Motor neuron (in vitro differentiated cells): ENCODE results near the gene PTN. TPM values are rescaled to one million over a fixed set of nuclear protein-coding genes. Genes with fewer than 3 reads are reported as not detected.
"Not testable (repeated sequence)": the region's sequence is repeated elsewhere in the genome, so short reads cannot be mapped to it uniquely, and the experiment has no call there.

Experiments
- ATAC-seq, 8 experiments: fragments of 200-7000 bp; cut with Tn5 transposase; replicated peaks in 6 of 8; 2 replicates each; pipeline ENCODE4 v1.8.0; 2021; ENCODE audit warnings: mild to moderate bottlenecking in 8 of 8, moderate library complexity in 8 of 8
- H3K27ac ChIP-seq, 2 donors: fragments of 250-450 bp; sonication (Bioruptor Pico); 2 replicates each; pipeline ENCODE4 v1.9.0; 2021; ENCODE audit warnings: antibody characterized with exemption in 2 of 2, mild to moderate bottlenecking in 2 of 2, moderate library complexity in 1 of 2
- H3K4me1 ChIP-seq, 2 donors: fragments of 250-450 bp; sonication (Bioruptor Pico); replicated peaks in 1 of 2; 2 replicates each; pipeline ENCODE4 v1.6.1; 2021; ENCODE audit warnings: antibody characterized with exemption in 2 of 2, mild to moderate bottlenecking in 2 of 2, moderate library complexity in 1 of 2
- H3K4me3 ChIP-seq, 5 donors: fragments of 250-450 bp; sonication (Bioruptor Pico); 2 replicates each; pipeline ENCODE4 v1.9.0; 2021; ENCODE audit warnings: antibody characterized with exemption in 5 of 5, mild to moderate bottlenecking in 5 of 5, moderate library complexity in 4 of 5
- WGBS, 10 experiments: fragments of 450-650 bp; shearing (Covaris generic); methylation state at CpG; one replicate each; pipeline ENCODE4 v1.0.0; 2022; 5-methylcytosine and 5-hydroxymethylcytosine counted together
- in situ Hi-C, 9 experiments: fragments of 400-800 bp; cut with MboI; loops; one replicate each; pipeline ENCODE4 v1.15.0; 2021; ENCODE audit warnings: low sequenced_read_pairs in 9 of 9, low pct_unique_long_range_greater_than_20kb in 2 of 9; ENCODE audit not compliant: unreplicated experiment in 9 of 9
- total RNA-seq, 8 experiments: library from RNA; unstranded; fragments of 300-600 nt; gene quantifications; 2 replicates each; pipeline versions ENCODE4 v1.2.3 to v1.2.4, GENCODE V29; 2022

Gene PTN
- total RNA-seq, 8 experiments from 2014 or later, result 1.5 to 775 (median 20.4) TPM; not detected in 2

DNA sequence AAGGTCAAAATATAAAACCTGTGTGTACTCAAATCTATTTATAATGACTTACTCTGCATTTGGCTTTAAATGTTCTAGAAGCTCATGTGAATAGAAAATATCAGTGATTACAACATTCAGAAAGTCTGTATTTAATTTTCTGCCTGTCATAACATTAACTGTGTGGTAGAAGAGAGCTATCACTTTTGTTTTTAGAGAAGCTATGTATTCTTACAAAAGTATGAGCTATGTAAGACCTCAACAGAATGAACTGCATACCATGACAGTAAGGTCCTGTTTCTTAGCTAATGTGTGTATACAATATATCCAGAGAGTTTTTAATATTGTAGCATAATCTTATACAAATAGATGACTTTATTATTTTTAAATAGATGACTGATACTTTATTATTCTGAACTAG is 61.5 kb downstream of the PTN start:
- Histone ChIP-seq H3K4me3 (no peak overlapping the region), H3K4me1 (no peaks in the 10 kb centered on the region), H3K27ac (no peak overlapping the region)
- in situ Hi-C loops, result loop anchor here in 1 of 9 experiments (25.0 kb wide), 2 partner anchors 180 to 305 kb away; no protein-coding TSS in a partner anchor
- ATAC-seq, result no peak

DNA sequence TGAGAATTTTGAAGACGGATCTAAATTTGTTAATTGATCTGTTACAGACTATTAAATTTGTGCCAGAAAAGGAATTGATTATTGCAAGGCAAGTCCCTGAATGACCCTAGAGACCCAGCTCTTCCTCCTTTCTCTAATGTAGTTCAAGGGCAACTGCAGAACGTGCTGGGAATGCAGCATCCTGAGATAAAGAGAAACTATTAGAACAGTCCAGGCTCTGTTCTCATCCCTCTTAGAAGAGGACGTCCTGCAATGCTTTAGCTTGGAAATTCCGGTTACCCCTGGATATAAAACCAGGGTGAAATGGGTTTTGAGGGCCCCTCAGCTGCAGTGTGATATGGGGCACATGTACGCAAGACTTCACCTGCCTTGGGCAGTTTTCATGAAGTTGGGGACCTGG is 67.3 kb downstream of the PTN start:
- ATAC-seq, result no peak
- Histone ChIP-seq H3K4me3 (no peak overlapping the region), H3K4me1 (no peaks in the 10 kb centered on the region), H3K27ac (no peak overlapping the region)
- 30 to 87% (median 63%) methylated on average over 1 to 5 of the region's 5 CpGs; no CpG with 5 or more reads in 3 of the 10 experiments for WGBS, 10 experiments
- in situ Hi-C loops, result loop anchor here in 1 of 9 experiments (25.0 kb wide), 2 partner anchors 186 to 311 kb away; no protein-coding TSS in a partner anchor

DNA sequence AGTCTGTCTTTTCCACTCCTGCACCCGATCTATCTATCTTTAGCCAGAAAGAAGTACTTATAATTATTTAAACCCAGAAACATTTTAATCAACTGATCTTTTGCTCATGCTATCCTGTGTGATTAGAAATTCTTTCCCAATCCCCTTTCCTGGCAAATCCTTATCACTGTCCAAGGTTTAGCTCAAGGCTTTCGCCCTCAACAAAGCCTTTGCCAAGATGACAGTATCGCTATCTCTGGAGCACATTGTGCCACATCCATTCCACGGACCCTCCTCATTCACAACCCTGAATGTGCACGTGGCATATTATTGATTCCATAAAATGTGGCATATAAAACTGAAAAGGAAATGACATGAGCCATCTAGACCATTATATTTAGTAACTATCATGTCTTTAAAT is 71.3 kb downstream of the PTN start:
- ATAC-seq, result no peak

DNA sequence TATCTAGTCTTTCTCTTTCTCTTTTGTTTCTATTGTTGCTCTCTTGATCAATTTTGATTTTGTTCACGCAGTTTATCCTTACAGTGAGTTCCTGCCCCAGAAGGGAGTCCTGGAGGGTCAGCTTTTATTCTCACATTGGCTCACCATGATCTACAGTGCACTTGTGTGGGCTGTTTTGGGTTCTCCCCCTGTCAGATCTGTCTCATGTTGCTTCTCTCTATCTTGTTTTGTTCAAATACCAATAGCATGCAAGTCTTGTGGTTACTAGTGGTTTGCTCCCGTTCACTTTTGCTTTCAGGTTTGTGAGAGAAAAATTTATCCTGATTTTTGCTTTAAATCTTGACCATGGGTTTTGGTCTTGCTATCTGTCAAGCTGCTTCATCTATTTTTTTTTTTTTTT is 74.3 kb downstream of the PTN start:
- in situ Hi-C loops, result no loop called here
- 0 to 100% (median 91%) methylated on average over 1 to 2 of the region's 2 CpGs; no CpG with 5 or more reads in 1 of the 10 experiments for WGBS, 10 experiments
- ATAC-seq, result no peak

More for the DNA sequence above, 71.3 kb downstream of the PTN start:
- no peak overlapping the region for H3K4me3 ChIP-seq
- H3K4me1 ChIP-seq, result no peaks in the 10 kb centered on the region
- 32 to 97% (median 90%) methylated on average over 4 to 5 of the region's 5 CpGs; no CpG with 5 or more reads in 2 of the 10 experiments for WGBS, 10 experiments
- no peak overlapping the region for H3K27ac ChIP-seq
- in situ Hi-C loops, result no loop called here

DNA sequence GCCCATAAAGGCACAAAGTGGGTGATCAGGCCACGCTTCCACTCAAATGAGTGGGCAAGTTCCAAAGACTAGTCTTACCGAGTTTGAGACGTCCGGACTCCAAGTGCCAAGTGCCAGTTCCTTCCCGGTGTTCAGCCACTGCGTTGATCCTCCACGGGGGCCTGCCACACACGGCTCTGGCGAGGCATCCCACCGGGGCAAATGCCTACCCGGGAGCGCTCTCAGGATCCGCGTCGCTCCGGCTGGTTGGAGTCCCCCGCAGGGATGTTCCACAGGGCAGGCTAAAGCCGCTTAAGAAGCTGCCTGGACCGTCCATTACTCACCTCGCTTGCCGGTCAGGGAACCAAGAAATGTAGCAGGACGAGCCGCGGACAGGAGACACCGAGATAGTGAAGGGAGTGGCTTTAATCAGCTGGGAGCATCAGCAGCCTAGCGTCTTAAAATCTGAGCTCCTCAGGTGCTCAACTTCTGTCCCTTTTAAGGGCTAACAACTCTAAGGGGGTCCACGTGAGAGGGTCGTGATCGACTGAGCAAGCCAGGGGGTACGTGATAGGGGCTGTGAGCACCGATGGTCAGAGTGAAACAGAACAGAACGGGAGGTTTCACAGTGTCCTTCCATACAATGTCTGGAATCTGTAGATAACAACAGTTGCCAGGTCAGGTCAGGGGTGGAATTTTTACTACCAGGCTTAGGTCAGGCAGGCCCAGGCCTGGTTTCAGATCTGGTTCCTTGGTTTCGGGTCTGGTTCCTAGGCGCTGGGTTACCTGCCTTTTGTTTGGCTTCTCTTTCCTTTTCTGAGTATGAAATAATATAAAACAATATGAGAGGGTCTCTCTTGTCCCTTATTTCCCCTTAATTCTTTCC is 75.3 kb downstream of the PTN start:
- H3K27ac ChIP-seq, in situ Hi-C loops, ATAC-seq, H3K4me1 ChIP-seq, H3K4me3 ChIP-seq: not testable (repeated sequence)
- WGBS, 10 experiments, result 80 to 100% (median 89%) methylated on average over 2 to 13 of the region's 34 CpGs

More for the DNA sequence above, 74.3 kb downstream of the PTN start:
- no peak overlapping the region for H3K27ac ChIP-seq
- no peak overlapping the region for H3K4me3 ChIP-seq
- no peaks in the 10 kb centered on the region for H3K4me1 ChIP-seq

DNA sequence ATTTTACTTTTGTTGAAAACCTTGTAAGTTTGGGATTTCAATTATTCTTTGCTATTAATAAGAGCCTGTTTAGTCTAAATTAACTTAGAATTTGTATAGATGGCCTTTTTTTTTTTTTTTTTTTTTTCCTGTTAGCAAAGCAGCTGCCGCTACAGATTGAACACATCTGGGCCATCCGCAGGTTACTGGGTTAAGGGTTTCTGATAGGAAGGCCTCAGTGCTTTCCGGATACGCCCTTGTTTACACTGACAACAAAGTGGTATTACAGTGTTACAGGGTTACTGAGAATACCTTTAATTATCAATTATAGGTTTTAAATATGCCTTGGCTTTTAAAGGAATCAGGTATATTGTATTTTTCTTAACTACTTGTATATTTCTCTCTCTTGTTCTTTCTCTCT is 76.8 kb downstream of the PTN start:
- WGBS, 10 experiments, result 71 to 100% (median 96%) methylated on average over 1 to 4 of the region's 4 CpGs; no CpG with 5 or more reads in 3 of the 10 experiments
- in situ Hi-C loops, result no loop called here
- no peak for ATAC-seq
- Histone ChIP-seq H3K27ac (no peak overlapping the region), H3K4me3 (no peak overlapping the region), H3K4me1 (no peaks in the 10 kb centered on the region)

DNA sequence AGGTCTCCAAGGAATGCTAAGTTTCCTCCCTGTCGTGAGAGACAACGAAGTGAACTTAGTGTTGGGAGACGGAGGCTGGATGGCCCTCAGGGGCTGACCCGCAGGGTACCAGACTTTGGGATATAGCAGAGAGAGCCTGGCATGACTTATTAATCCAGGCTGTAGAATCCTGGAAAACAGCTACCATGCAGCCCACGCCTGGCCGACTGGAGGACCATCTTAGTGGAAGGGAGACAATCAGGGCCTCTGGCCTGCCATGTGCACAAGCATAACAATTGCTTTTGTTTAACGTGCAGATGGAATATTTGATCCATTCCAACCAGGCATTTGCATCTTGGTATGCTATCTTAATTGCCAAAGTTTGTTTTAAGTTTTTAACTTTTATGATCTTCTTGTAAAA is 78.1 kb downstream of the PTN start:
- WGBS, 10 experiments, result 64 to 92% (median 83%) methylated on average over 1 to 7 of the region's 7 CpGs; no CpG with 5 or more reads in 4 of the 10 experiments
- H3K4me1 ChIP-seq, H3K4me3 ChIP-seq, H3K27ac ChIP-seq, ATAC-seq, in situ Hi-C loops: not testable (repeated sequence)

DNA sequence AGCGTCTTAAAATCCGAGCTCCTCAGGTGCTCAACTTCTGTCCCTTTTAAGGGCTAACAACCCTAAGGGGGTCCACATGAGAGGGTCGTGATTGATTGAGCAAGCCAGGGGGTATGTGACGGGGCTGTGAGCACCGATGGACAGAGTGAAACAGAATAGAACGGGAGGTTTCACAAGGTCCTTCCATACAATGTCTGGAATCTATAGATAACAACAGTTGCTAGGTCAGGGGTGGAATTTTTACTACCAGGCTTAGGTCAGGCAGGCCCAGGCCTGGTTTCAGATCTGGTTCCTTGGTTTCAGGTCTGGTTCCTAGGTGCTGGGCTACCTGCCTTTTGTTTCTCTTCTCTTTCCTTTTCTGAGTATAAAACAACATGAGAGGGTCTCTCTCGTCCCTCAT is 80.9 kb downstream of the PTN start:
- no peak for ATAC-seq
- in situ Hi-C loops, result no loop called here
- Histone ChIP-seq H3K4me1 (no peaks in the 10 kb centered on the region), H3K4me3 (no peak overlapping the region), H3K27ac (no peak overlapping the region)
- WGBS, 10 experiments, result 20 to 95% (median 83%) methylated on average over 1 to 4 of the region's 7 CpGs; no CpG with 5 or more reads in 1 of the 10 experiments

DNA sequence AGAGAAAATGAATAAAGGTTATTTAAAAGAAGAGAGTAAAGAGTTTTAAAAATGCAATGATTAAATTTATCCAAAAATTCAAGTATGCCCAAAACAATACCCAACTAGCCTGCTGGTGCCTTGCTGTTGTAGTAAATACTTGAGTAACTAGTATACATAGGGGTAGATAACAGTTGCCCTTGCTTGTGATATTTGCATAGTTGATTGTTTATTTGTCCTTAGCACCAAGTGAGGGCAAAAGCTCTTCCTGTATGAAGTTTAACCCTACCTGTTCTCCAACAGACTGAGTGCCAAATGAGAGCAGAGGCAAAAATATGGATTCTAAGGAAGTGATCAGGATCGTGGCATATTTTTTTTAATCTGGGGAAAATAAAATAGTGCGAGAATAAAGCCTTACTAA is 85.0 kb downstream of the PTN start:
- Histone ChIP-seq H3K27ac (no peak overlapping the region), H3K4me3 (no peak overlapping the region), H3K4me1 (no peaks in the 10 kb centered on the region)
- ATAC-seq, result no peak
- 35 to 100% (median 92%) methylated on average over 1 to 2 of the region's 2 CpGs for WGBS, 10 experiments
- in situ Hi-C loops, result no loop called here

DNA sequence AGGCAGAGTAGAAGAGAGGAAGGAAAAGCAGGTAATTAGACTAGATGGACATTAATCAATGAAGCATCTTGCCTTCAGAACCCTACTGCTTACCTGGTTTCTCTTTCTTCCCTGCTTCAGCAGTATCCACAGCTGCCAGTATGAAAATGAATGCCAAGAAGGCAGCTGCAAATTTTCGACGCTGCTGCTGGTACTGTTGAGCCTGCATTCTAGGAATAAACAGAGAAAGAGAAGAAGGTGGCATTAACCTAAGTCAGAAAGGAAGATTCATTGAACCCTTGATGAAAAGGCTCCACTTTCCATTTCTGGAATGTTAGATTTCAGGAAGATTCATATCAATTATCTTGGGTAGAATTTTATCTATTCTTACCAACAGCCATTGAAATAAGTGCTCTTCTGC is 88.8 kb downstream of the PTN start:
- Histone ChIP-seq H3K27ac (no peak overlapping the region), H3K4me3 (no peak overlapping the region), H3K4me1 (no peaks in the 10 kb centered on the region)
- 6 to 100% (median 96%) methylated on average over 1 to 2 of the region's 2 CpGs; no CpG with 5 or more reads in 2 of the 10 experiments for WGBS, 10 experiments
- in situ Hi-C loops, result no loop called here
- no peak for ATAC-seq

DNA sequence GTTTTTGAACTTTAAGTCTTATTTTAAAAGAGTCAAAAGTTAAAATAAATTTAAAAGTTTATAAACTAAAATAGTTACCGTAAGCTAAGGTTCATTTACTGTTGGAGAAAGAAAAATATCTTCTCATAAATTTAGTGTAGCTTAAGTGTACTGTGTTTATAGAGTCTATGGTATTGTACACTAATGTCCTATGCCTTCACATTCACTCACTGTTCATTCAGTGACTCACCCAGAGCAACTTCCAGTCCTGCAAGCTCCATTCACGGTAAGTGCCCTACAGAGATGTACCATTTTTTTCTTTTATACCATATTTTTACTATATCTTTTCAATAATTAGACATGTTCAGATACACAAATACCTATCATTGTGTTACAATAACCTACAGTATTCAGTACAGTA is 97.6 kb downstream of the PTN start:
- no peaks in the 10 kb centered on the region for H3K4me1 ChIP-seq
- no peak overlapping the region for H3K4me3 ChIP-seq
- 71 to 100% (median 87%) methylated on average over 1 to 2 of the region's 2 CpGs for WGBS, 10 experiments
- in situ Hi-C loops, result no loop called here
- no peak for ATAC-seq
- no peak overlapping the region for H3K27ac ChIP-seq

DNA sequence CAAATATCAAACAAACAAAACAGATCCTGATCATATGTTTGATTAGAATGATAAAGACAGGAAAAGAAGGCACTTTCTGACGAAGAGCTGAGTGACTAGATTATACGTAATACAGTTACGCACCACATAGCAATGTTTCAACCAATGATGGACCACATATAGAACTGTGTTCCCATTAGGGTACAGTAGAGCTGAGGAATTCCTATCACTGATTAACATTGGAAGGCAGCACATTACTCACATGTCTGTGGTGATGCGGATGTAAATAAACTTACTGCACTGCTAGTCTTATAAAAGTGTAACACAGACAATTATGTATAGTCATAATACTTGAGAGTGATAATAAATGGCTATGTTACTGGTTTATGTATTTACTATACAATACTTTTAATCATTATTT is 98.3 kb downstream of the PTN start:
- no peak overlapping the region for H3K27ac ChIP-seq
- no peak overlapping the region for H3K4me3 ChIP-seq
- in situ Hi-C loops, result no loop called here
- WGBS, 10 experiments, result 56 to 100% (median 95%) methylated on average over 1 to 4 of the region's 4 CpGs; no CpG with 5 or more reads in 1 of the 10 experiments
- no peak for ATAC-seq
- no peaks in the 10 kb centered on the region for H3K4me1 ChIP-seq

DNA sequence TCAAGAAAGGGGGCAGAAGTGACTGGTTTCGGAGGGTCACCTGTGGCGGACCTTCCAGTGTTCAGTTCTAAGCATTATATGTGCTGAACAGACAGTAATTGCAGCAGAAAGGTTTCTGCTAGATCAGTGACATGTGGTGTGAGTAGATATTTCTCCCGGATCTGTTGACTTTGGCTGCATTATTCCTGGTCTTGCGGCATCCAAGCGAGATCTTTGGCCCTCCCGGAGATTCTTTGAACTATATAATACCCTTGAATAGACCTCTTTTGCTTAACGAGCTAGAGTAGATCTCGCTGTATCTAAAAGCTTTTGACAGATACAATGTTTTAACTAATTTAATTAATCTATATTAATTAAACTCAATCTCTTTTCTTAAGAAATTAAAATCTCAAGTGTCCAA is 99.8 kb downstream of the PTN start:
- Histone ChIP-seq H3K4me3 (no peak overlapping the region), H3K4me1 (no peaks in the 10 kb centered on the region), H3K27ac (no peak overlapping the region)
- no peak for ATAC-seq
- in situ Hi-C loops, result no loop called here
- 47 to 100% (median 92%) methylated on average over 1 to 8 of the region's 8 CpGs for WGBS, 10 experiments

DNA sequence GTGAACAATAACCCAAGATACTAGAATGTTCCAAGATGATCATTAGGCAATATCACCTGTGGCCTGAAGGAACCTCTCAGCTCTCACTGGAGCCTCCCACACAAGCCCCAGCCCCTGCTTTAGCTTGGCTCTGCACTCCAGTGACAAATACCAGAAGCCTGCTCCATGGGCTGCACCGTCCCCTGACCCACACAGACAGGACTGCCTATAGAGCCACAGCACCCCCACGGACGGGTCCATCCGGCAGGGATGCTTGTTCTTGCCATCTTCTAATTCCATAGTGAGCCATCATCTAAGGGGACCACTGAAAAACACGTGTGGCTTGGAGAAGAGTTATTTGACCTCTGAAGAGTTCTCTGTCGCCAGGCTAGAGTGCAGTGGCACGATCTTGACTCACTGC is 100.9 kb downstream of the PTN start:
- Histone ChIP-seq H3K4me3 (no peak overlapping the region), H3K4me1 (no peaks in the 10 kb centered on the region), H3K27ac (no peak overlapping the region)
- in situ Hi-C loops, result no loop called here
- 29 to 95% (median 90%) methylated on average over 2 to 4 of the region's 7 CpGs; no CpG with 5 or more reads in 7 of the 10 experiments for WGBS, 10 experiments
- no peak for ATAC-seq
